Spleen (tissue), 7 donors: ENCODE data around the gene EPHA7.

ENCODE experiments used
- POLR2A ChIP-seq, 3 donors: fragments of 450-650 bp; IDR thresholded peaks; one replicate each; pipeline ENCODE4 v1.5.1; 2017; ENCODE audit warnings: antibody characterized with exemption in 3 of 3, mild to moderate bottlenecking in 1 of 3
- POLR2AphosphoS5 ChIP-seq, 3 donors: sonication (generic); formaldehyde crosslinking; IDR thresholded peaks; one replicate each; pipeline ENCODE4 v1.5.1; 2017; ENCODE audit warnings: antibody characterized with exemption in 3 of 3
- TF ChIP-seq, protein P1 (sequence below), 11 experiments: fragments of 200-600 bp in 7 of 11; fragments of 450-650 bp in 4 of 11; sonication (generic) in 4 of 11; IDR thresholded peaks in 8 of 11; conservative IDR thresholded peaks in 3 of 11; 1 replicate in 7 of 11; 2 replicates in 4 of 11; pipeline versions ENCODE4 v1.4.0 to v1.8.0; 2016 to 2021; ENCODE audit warnings: antibody characterized with exemption in 11 of 11, inconsistent platforms in 4 of 11, mild to moderate bottlenecking in 1 of 11
- donor health status: DM: no; HTN: no; CAD: no; lungs with moderate emphysema.
- donor health status: DM: no; HTN: no; CAD: no.
- donor health status: DM: no; HTN: no; CAD: no.

DNA sequence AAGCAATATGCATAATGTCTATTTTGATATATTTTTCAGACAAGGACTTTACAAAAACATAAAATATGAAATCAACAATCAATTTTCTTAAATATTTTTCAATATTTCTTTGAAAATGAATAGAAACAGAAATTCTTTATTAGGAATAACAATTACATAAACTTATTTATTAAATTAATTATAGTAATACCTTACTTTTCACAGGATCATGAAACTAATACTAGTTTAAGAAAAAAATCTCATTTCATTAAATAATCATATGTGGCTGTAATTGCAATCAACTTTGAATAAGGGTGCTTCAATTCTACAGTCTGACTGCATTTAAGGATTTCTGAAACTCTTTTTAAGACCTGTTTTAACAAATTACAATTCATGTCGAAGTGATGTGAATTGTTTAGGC lies 26.6 kb downstream of the EPHA7 start:
- TF ChIP-seq, protein P1, sequence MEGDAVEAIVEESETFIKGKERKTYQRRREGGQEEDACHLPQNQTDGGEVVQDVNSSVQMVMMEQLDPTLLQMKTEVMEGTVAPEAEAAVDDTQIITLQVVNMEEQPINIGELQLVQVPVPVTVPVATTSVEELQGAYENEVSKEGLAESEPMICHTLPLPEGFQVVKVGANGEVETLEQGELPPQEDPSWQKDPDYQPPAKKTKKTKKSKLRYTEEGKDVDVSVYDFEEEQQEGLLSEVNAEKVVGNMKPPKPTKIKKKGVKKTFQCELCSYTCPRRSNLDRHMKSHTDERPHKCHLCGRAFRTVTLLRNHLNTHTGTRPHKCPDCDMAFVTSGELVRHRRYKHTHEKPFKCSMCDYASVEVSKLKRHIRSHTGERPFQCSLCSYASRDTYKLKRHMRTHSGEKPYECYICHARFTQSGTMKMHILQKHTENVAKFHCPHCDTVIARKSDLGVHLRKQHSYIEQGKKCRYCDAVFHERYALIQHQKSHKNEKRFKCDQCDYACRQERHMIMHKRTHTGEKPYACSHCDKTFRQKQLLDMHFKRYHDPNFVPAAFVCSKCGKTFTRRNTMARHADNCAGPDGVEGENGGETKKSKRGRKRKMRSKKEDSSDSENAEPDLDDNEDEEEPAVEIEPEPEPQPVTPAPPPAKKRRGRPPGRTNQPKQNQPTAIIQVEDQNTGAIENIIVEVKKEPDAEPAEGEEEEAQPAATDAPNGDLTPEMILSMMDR (IDR thresholded peaks at IDR 0.05 in 8 of 11, conservative IDR thresholded peaks at IDR 0.05 in 3 of 11), result no peak
- TF ChIP-seq POLR2A (IDR thresholded peaks at IDR 0.05) (no peak), POLR2AphosphoS5 (IDR thresholded peaks at IDR 0.05) (no peak)
